K562 (cell line): ENCODE measurements around the gene INSR. TPM values are rescaled to one million over a fixed set of nuclear protein-coding genes. Genes with fewer than 3 reads are reported as not detected.
"Not testable (repeated sequence)": the region's sequence is repeated elsewhere in the genome, so short reads cannot be mapped to it uniquely, and the experiment has no call there.

Experiments used
- ATAC-seq: fragments of 200-7000 bp; cut with Tn5 transposase; 3 replicates; pipeline ENCODE4 v1.9.1; 2020; ENCODE audit warnings: moderate library complexity
- BruUV-seq: library from RNA; stranded (reverse); fragments of 400-500 nt; replicated peaks from 2 replicates; lab custom pipeline; 2021; lab: Mats Ljungman, UMichigan
- CTCF ChIA-PET: fragments of 300-600 bp; formaldehyde crosslinking; extraction: SDS; loops from one replicate; lab custom pipeline; 2021; ENCODE audit warnings: low intra/inter-chr PET ratio; lab: Yijun Ruan, JAX
- POLR2A ChIA-PET: fragments of 300-600, 350-650 bp; sonication (Branson Sonifier 250); formaldehyde crosslinking; extraction: SDS; loops from one replicate; lab custom pipeline; 2021; ENCODE audit warnings: antibody characterized with exemption, inconsistent platforms; lab: Yijun Ruan, JAX
- DNase-seq, 4 experiments: peaks; one replicate each; pipeline versions ENCODE4 v3.0.0 to v3.0.0-alpha.2; 2011 to 2018; ENCODE audit warnings: low spot score in 3 of 4, mixed read lengths in 3 of 4; ENCODE audit errors: extremely low read depth in 1 of 4
- FAIRE-seq: peaks from 2 replicates; lab custom pipeline; 2011; peaks lifted over from hg19 to GRCh38; lab: Jason Lieb, UNC
- H2AFZ ChIP-seq: 2 replicates; pipeline ENCODE4 v1.6.0; 2011; ENCODE audit warnings: low read depth, low read length, control low read depth, inconsistent platforms
- H3K27ac ChIP-seq: fragments of 200-600 bp; 3 replicates; pipeline ENCODE4 v1.8.0; 2011; ENCODE audit warnings: low read depth, mild to moderate bottlenecking, control low read depth, inconsistent platforms, low read length, moderate library complexity, mixed read lengths; ENCODE audit errors: extremely low read depth
- H3K27me3 ChIP-seq, 2 experiments: fragments of 300-600 bp in 1 of 2; 2 replicates in 1 of 2; 3 replicates in 1 of 2; pipeline versions ENCODE4 v1.6.0 to v1.8.0; 2011; ENCODE audit warnings: inconsistent platforms in 2 of 2, low read length in 2 of 2, mild to moderate bottlenecking in 1 of 2, mixed read lengths in 1 of 2, moderate library complexity in 1 of 2; ENCODE audit not compliant: control insufficient read depth in 2 of 2, insufficient read depth in 2 of 2
- H3K36me3 ChIP-seq: fragments of 300-600 bp; 3 replicates; pipeline ENCODE4 v1.8.0; 2011; ENCODE audit warnings: mild to moderate bottlenecking, low read length, inconsistent platforms; ENCODE audit not compliant: control insufficient read depth, insufficient read depth
- H3K4me1 ChIP-seq, 2 experiments: fragments of 200-600 bp in 1 of 2; replicated peaks in 1 of 2; 2 replicates in 1 of 2; 3 replicates in 1 of 2; pipeline versions ENCODE4 v1.5.1 to v1.8.0; 2011; ENCODE audit warnings: inconsistent platforms in 2 of 2, low read length in 2 of 2, mild to moderate bottlenecking in 1 of 2, mixed read lengths in 1 of 2, moderate library complexity in 1 of 2; ENCODE audit not compliant: control insufficient read depth in 2 of 2, insufficient read depth in 2 of 2
- H3K4me2 ChIP-seq: 2 replicates; pipeline ENCODE4 v1.6.1; 2011; ENCODE audit warnings: low read length, control low read depth, inconsistent platforms, mixed read lengths; ENCODE audit not compliant: insufficient read depth
- H3K4me3 ChIP-seq: fragments of 200-600 bp; sonication (generic), shearing (Covaris generic); 2 replicates; pipeline ENCODE4 v1.5.1; 2016; ENCODE audit warnings: control low read depth, inconsistent platforms
- H3K79me2 ChIP-seq: fragments of 200-600 bp; 3 replicates; pipeline ENCODE4 v1.8.0; 2011; ENCODE audit warnings: low read length, inconsistent platforms; ENCODE audit not compliant: control insufficient read depth, insufficient read depth
- H3K9ac ChIP-seq, 2 experiments: 2 replicates each; pipeline versions ENCODE4 v1.6.0 to v1.6.1; 2011; ENCODE audit warnings: low read depth in 2 of 2, low read length in 2 of 2, control low read depth in 1 of 2, inconsistent platforms in 1 of 2, mild to moderate bottlenecking in 1 of 2, mixed read lengths in 1 of 2; ENCODE audit not compliant: insufficient read depth in 1 of 2
- H3K9me1 ChIP-seq: one replicate; pipeline ENCODE4 v1.6.0; 2011; ENCODE audit warnings: inconsistent platforms, mild to moderate bottlenecking, low read length, moderate library complexity; ENCODE audit not compliant: control insufficient read depth, insufficient read depth
- H3K9me3 ChIP-seq: replicated peaks from 2 replicates; pipeline ENCODE4 v1.5.1; 2011; ENCODE audit warnings: low read depth, low read length, inconsistent platforms; ENCODE audit not compliant: control insufficient read depth, insufficient read depth
- H4K20me1 ChIP-seq: replicated peaks from 2 replicates; pipeline ENCODE4 v1.6.1; 2011; ENCODE audit warnings: low read length, inconsistent platforms, mixed read lengths; ENCODE audit not compliant: control insufficient read depth, insufficient read depth
- ADNP ChIP-seq: fragments of 200-800 bp; sonication (Bioruptor generic); IDR thresholded peaks from 2 replicates; pipeline ENCODE4 v1.6.1; 2016; ENCODE audit warnings: missing genetic modification characterization, missing compliant biosample characterization
- ATF1 ChIP-seq, 2 experiments: fragments of 450-650 bp in 1 of 2; IDR thresholded peaks; 2 replicates each; pipeline ENCODE4 v1.6.1; 2016; ENCODE audit warnings: missing compliant biosample characterization in 1 of 2, missing genetic modification characterization in 1 of 2
- CTCF ChIP-seq, 3 experiments: IDR thresholded peaks in 2 of 3; conservative IDR thresholded peaks in 1 of 3; 2 replicates each; pipeline ENCODE4 v1.5.1; 2011 to 2012; ENCODE audit warnings: low read length in 3 of 3, mild to moderate bottlenecking in 3 of 3, control low read depth in 2 of 3, improper control_type of control experiment in 1 of 3, inconsistent platforms in 1 of 3, low read depth in 1 of 3, mixed read lengths in 1 of 3, moderate library complexity in 1 of 3; ENCODE audit not compliant: insufficient read depth in 2 of 3
- MYBL2 ChIP-seq, 2 experiments: fragments of 450-650 bp in 1 of 2; sonication (generic) in 1 of 2; formaldehyde crosslinking in 1 of 2; IDR thresholded peaks; 2 replicates each; pipeline versions ENCODE4 v1.6.1 to v1.8.1; 2017 to 2022; ENCODE audit warnings: borderline replicate concordance in 1 of 2, inconsistent platforms in 1 of 2, low read depth in 1 of 2, mild to moderate bottlenecking in 1 of 2, missing genetic modification reagents in 1 of 2, moderate library complexity in 1 of 2
- MYNN ChIP-seq, 2 experiments: sonication (generic); formaldehyde crosslinking in 1 of 2; IDR thresholded peaks; 2 replicates each; pipeline versions ENCODE4 v1.5.0 to v1.6.1; 2016 to 2020; ENCODE audit warnings: antibody characterized with exemption in 1 of 2, missing genetic modification reagents in 1 of 2
- TBP ChIP-seq: optimal IDR thresholded peaks from 2 replicates; pipeline ENCODE3; 2011; ENCODE audit warnings: low read depth, low read length, improper control_type of control experiment
- ZNF124 ChIP-seq: sonication (generic); formaldehyde crosslinking; IDR thresholded peaks from 2 replicates; pipeline ENCODE4 v1.8.1; 2022; ENCODE audit warnings: missing genetic modification reagents
- WGBS: fragments of 100-300 bp; shearing (Covaris generic); methylation state at CpG from one replicate; pipeline ENCODE4 v1.1.6; 2016; ENCODE audit warnings: low coverage, mixed read lengths; ENCODE audit not compliant: insufficient coverage; ENCODE audit errors: missing lambda C conversion rate; 5-methylcytosine and 5-hydroxymethylcytosine counted together
- in situ Hi-C: fragments of 300-500 bp; cut with MboI; formaldehyde crosslinking; loops from 4 replicates; pipeline ENCODE4 v1.15.0; 2018; ENCODE audit warnings: inconsistent platforms, mixed read lengths
- intact Hi-C: fragments of 100-400 bp; cut with micrococcal nuclease; formaldehyde crosslinking; loops from 2 replicates; pipeline ENCODE4 v1.14.2; 2022
- polyA plus RNA-seq, 8 experiments: library from polyadenylated mRNA; depleted of rRNA in 4 of 8; stranded (reverse) in 5 of 8; unstranded in 3 of 8; fragments of >200 nt; fragmentation: Nextera tagmentation in 2 of 8; fragmentation: Illumina TruSeq in 1 of 8; extraction: Ambion mirVana in 2 of 8; extraction: Trizol in 1 of 8; gene quantifications; 2 replicates each; pipeline versions ENCODE4 v1.2.1 to v1.2.3, GENCODE V29; 2011 to 2014; ENCODE audit warnings: inconsistent platforms in 1 of 8, missing spikeins in 1 of 8
- total RNA-seq, 7 experiments: library from RNA; depleted of rRNA in 6 of 7; stranded (reverse); fragments of >200 nt in 6 of 7; fragmentation: Illumina TruSeq in 2 of 7; extraction: Trizol in 2 of 7; gene quantifications; 2 replicates each; pipeline versions ENCODE4 v1.2.1 to v1.2.3, GENCODE V29; 2011 to 2021; ENCODE audit warnings: low replicate concordance in 1 of 7

The INSR gene
- total and polyA plus RNA-seq, 9 of the 15 experiments (the other 6 are each of a cell fraction or from before 2014, with no cell fraction given), result 0.04 to 0.88 (median 0.41) TPM

- no peak for TF ChIP-seq CTCF (IDR thresholded peaks at IDR 0.05 in 2 of 3, conservative IDR thresholded peaks at IDR 0.05 in 1 of 3; ENCODE audit: insufficient read depth in 2 of 3, low read depth in 1 of 3, low read length in 3 of 3)
- no peak for TF ChIP-seq TBP
- no peak for TF ChIP-seq ADNP (tag)
- TF ChIP-seq MYNN (IDR thresholded peaks at IDR 0.05), result no peak
- TF ChIP-seq MYNN (CRISPR knock-in tag; IDR thresholded peaks at IDR 0.05), result no peak
- no peak for TF ChIP-seq MYBL2 (IDR thresholded peaks at IDR 0.05; ENCODE audit: low read depth)
- no peak for TF ChIP-seq MYBL2 (CRISPR knock-in tag; IDR thresholded peaks at IDR 0.05; ENCODE audit: borderline replicate concordance)
- TF ChIP-seq ATF1 (CRISPR knock-in tag; IDR thresholded peaks at IDR 0.05), result no peak
- TF ChIP-seq ATF1 (tag; IDR thresholded peaks at IDR 0.05), result no peak
- TF ChIP-seq ZNF124 (CRISPR knock-in tag), result no peak
These were observed 17.7 kb upstream of the INSR start (continued) for GRCh38 chr19:7311911-7312310.

DNA sequence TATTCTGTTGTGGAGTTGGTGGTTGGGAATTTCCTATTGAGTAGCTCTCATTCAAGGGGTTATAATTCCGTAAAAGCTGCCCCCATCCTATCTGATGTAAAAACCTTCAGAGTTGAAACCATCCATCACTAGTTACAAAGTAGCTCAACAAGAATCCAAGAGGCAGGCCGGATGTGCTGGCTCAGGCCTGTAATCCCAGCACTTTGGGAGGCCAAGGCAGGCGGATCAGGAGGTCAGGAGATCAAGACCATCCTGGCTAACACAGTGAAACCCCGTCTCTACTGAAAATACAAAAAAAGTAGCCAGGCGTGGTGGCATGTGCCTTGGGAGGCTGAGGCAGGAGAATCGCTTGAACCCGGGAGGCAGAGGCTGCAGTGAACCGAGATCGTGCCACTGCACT is 14.1 kb upstream of the INSR start:
- CTCF ChIA-PET, H3K4me1 ChIP-seq, H3K9me3 ChIP-seq, H3K4me3 ChIP-seq, in situ Hi-C loops, H3K27ac ChIP-seq, intact Hi-C loops, H4K20me1 ChIP-seq, FAIRE-seq, H3K79me2 ChIP-seq, DNase-seq, H3K4me2 ChIP-seq, BruUV-seq, H3K9ac ChIP-seq, H2AFZ ChIP-seq, H3K9me1 ChIP-seq, ATAC-seq, H3K36me3 ChIP-seq: not testable (repeated sequence)
- POLR2A ChIA-PET, result interaction anchor here (1.2 kb wide), 1 partner anchor 22 kb away, joined by 4 read pairs; no protein-coding TSS in a partner anchor
- peaks cover 7 to 28% of the 10 kb centered on the region in 2 experiments; a peak in 4 of 5 replicates for H3K27me3 ChIP-seq
- WGBS, result 0% methylated on average over 9 of the region's 9 CpGs
